Lung (tissue), 12 donors: ENCODE data around the gene RASGRF2. TPM values are rescaled to one million over a fixed set of nuclear protein-coding genes. Genes with fewer than 3 reads are reported as not detected.
"Not testable (repeated sequence)": the region's sequence is repeated elsewhere in the genome, so short reads cannot be mapped to it uniquely, and the experiment has no call there.

Experiments used
- ATAC-seq: fragments of 200-7000 bp; cut with Tn5 transposase; one replicate; pipeline ENCODE4 v1.9.1; 2020; ENCODE audit warnings: moderate number of reproducible peaks; ENCODE audit not compliant: insufficient read depth, low FRiP score
- DNase-seq, 3 donors: peaks; one replicate each; pipeline ENCODE4 v3.0.0-alpha.2; 2013 to 2017
- H3K27ac ChIP-seq, 2 donors: one replicate each; pipeline ENCODE4 v1.5.1; 2013; ENCODE audit warnings: mild to moderate bottlenecking in 2 of 2, moderate library complexity in 2 of 2, control low read depth in 1 of 2, inconsistent platforms in 1 of 2, low read depth in 1 of 2, low read length in 1 of 2
- H3K27me3 ChIP-seq, 3 donors: one replicate each; pipeline ENCODE4 v1.5.1; 2013; ENCODE audit warnings: low read length in 2 of 3; ENCODE audit not compliant: control insufficient read depth in 3 of 3, insufficient read depth in 3 of 3
- H3K36me3 ChIP-seq, 4 donors: one replicate each; pipeline ENCODE4 v1.5.1; 2013; ENCODE audit warnings: low read length in 4 of 4, mild to moderate bottlenecking in 1 of 4, moderate library complexity in 1 of 4; ENCODE audit not compliant: control insufficient read depth in 4 of 4, insufficient read depth in 4 of 4
- H3K4me1 ChIP-seq, 5 donors: one replicate each; pipeline ENCODE4 v1.5.1; 2013; ENCODE audit warnings: low read length in 5 of 5, mild to moderate bottlenecking in 2 of 5, moderate library complexity in 1 of 5; ENCODE audit not compliant: control insufficient read depth in 5 of 5, insufficient read depth in 5 of 5
- H3K4me3 ChIP-seq: one replicate; pipeline ENCODE4 v1.5.1; 2013; ENCODE audit warnings: mild to moderate bottlenecking, control low read depth, moderate library complexity
- H3K9ac ChIP-seq, 2 donors: one replicate each; pipeline ENCODE4 v1.5.1; 2013; ENCODE audit warnings: low read length in 2 of 2, control low read depth in 1 of 2; ENCODE audit not compliant: insufficient read depth in 1 of 2
- H3K9me3 ChIP-seq, 4 donors: one replicate each; pipeline ENCODE4 v1.5.1; 2013; ENCODE audit warnings: low read length in 3 of 4, mild to moderate bottlenecking in 1 of 4, moderate library complexity in 1 of 4; ENCODE audit not compliant: control insufficient read depth in 4 of 4, insufficient read depth in 3 of 4
- CTCF ChIP-seq: IDR thresholded peaks from 2 replicates; pipeline ENCODE4 v1.5.1; 2012; ENCODE audit warnings: mild to moderate bottlenecking; ENCODE audit errors: control extremely low read depth, extremely low read depth
- WGBS, 2 donors: extraction: QIAGEN DNeasy Blood & Tissue Kit; methylation state at CpG; one replicate each; pipeline ENCODE4 v1.1.7; 2013; 5-methylcytosine and 5-hydroxymethylcytosine counted together
- polyA plus RNA-seq, 2 donors: library from polyadenylated mRNA; stranded (reverse); fragments of 200-250 nt; gene quantifications; one replicate each; pipeline ENCODE4 v1.2.1, GENCODE V29; 2013
- total RNA-seq, 2 donors: library from RNA; depleted of rRNA in 1 of 2; stranded (reverse); fragments of >200 nt in 1 of 2; gene quantifications; one replicate each; pipeline ENCODE4 v1.2.1, GENCODE V29; 2014 to 2021
- donor health status: control.
- donor health status: control.
- donor health status: Bipolar disorder and iron deficiency.
- donor health status: healthy.
- donor health status: DM: yes; HTN: yes; CAD: no.

The RASGRF2 gene
- total and polyA plus RNA-seq, 4 donors: 1.0 to 12.0 (median 2.7) TPM

GRCh38 chr5:81254886-81255559 is 294.9 kb downstream of the RASGRF2 start:
- Histone ChIP-seq H3K4me3 (no peak overlapping the region), H3K4me1 (peaks cover 0 to 7% (median 0%) of the 10 kb centered on the region in 5 donors), H3K27ac (no peak overlapping the region), H3K9ac (no peak overlapping the region), H3K27me3 (no peaks in the 10 kb centered on the region), H3K9me3 (peaks cover 0 to 2% (median 0%) of the 10 kb centered on the region in 4 donors), H3K36me3 (peaks cover 0 to 38% (median 6%) of the 10 kb centered on the region in 4 donors)
- 97 to 99% methylated on average over 21 of the region's 21 CpGs for whole genome bisulfite sequencing, 2 donors
- no peak for ATAC-seq
- no peak for TF ChIP-seq CTCF
- no peak for DNase-seq

- DNase-seq (no peak), ATAC-seq (no peak)
- H3K9ac ChIP-seq: no peak overlapping the region
- TF ChIP-seq CTCF: no peak
- 90 to 91% methylated on average over 1 of the region's 1 CpG for WGBS, 2 donors
- H3K9me3 ChIP-seq: no peaks in the 10 kb centered on the region
- no peak overlapping the region for H3K4me3 ChIP-seq
- no peak overlapping the region for H3K27ac ChIP-seq
- peaks cover 0 to 35% (median 0%) of the 10 kb centered on the region in 4 donors for H3K36me3 ChIP-seq
- H3K27me3 ChIP-seq: no peaks in the 10 kb centered on the region
- peaks cover 0 to 6% (median 0%) of the 10 kb centered on the region in 5 donors for H3K4me1 ChIP-seq
These were observed 296.6 kb downstream of the RASGRF2 start for GRCh38 chr5:81256766-81257165.

GRCh38 chr5:81262796-81263195 is 302.6 kb downstream of the RASGRF2 start:
- H3K4me1 ChIP-seq, ATAC-seq: not testable (repeated sequence)
- WGBS, 2 donors: 89 to 93% methylated on average over 1 of the region's 1 CpG

GRCh38 chr5:81265101-81265500 is 304.9 kb downstream of the RASGRF2 start:
- DNase-seq (no peak), ATAC-seq (no peak)
- no peak overlapping the region for H3K4me3 ChIP-seq
- H3K36me3 ChIP-seq: peaks cover 0 to 27% (median 0%) of the 10 kb centered on the region in 4 donors
- no peak overlapping the region for H3K27ac ChIP-seq
- no peaks in the 10 kb centered on the region for H3K27me3 ChIP-seq
- H3K9me3 ChIP-seq: no peaks in the 10 kb centered on the region
- H3K9ac ChIP-seq: no peak overlapping the region
- TF ChIP-seq CTCF: no peak
- no peaks in the 10 kb centered on the region for H3K4me1 ChIP-seq

More at GRCh38 chr5:81262796-81263195, 302.6 kb downstream of the RASGRF2 start:
- DNase-seq, H3K4me3 ChIP-seq, H3K9ac ChIP-seq, H3K27ac ChIP-seq, H3K27me3 ChIP-seq, H3K9me3 ChIP-seq: not testable (repeated sequence)
- peaks cover 0 to 40% (median 0%) of the 10 kb centered on the region in 4 donors for H3K36me3 ChIP-seq
